ENCODE results near the gene PPP1R15B.

Gene PPP1R15B

GRCh38 chr1:204455831-204456145 is 44.2 kb upstream of the PPP1R15B start:
- H3K9me3 Mint-ChIP-seq = no peaks in the 10 kb centered on the region
- no peak overlapping the region for H3K4me3 Mint-ChIP-seq
- H3K36me3 Mint-ChIP-seq (ENCODE audit: low read depth) = peaks cover 51% of the 10 kb centered on the region
- no peak for DNase-seq
- no peak overlapping the region for H3K27ac Mint-ChIP-seq
- TF ChIP-seq, protein P1, sequence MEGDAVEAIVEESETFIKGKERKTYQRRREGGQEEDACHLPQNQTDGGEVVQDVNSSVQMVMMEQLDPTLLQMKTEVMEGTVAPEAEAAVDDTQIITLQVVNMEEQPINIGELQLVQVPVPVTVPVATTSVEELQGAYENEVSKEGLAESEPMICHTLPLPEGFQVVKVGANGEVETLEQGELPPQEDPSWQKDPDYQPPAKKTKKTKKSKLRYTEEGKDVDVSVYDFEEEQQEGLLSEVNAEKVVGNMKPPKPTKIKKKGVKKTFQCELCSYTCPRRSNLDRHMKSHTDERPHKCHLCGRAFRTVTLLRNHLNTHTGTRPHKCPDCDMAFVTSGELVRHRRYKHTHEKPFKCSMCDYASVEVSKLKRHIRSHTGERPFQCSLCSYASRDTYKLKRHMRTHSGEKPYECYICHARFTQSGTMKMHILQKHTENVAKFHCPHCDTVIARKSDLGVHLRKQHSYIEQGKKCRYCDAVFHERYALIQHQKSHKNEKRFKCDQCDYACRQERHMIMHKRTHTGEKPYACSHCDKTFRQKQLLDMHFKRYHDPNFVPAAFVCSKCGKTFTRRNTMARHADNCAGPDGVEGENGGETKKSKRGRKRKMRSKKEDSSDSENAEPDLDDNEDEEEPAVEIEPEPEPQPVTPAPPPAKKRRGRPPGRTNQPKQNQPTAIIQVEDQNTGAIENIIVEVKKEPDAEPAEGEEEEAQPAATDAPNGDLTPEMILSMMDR (IDR thresholded peaks at IDR 0.05) = no peak
- no peaks in the 10 kb centered on the region for H3K27me3 Mint-ChIP-seq (ENCODE audit: low read depth, poor library complexity)
- peaks cover 70% of the 10 kb centered on the region for H3K4me1 Mint-ChIP-seq

DNA sequence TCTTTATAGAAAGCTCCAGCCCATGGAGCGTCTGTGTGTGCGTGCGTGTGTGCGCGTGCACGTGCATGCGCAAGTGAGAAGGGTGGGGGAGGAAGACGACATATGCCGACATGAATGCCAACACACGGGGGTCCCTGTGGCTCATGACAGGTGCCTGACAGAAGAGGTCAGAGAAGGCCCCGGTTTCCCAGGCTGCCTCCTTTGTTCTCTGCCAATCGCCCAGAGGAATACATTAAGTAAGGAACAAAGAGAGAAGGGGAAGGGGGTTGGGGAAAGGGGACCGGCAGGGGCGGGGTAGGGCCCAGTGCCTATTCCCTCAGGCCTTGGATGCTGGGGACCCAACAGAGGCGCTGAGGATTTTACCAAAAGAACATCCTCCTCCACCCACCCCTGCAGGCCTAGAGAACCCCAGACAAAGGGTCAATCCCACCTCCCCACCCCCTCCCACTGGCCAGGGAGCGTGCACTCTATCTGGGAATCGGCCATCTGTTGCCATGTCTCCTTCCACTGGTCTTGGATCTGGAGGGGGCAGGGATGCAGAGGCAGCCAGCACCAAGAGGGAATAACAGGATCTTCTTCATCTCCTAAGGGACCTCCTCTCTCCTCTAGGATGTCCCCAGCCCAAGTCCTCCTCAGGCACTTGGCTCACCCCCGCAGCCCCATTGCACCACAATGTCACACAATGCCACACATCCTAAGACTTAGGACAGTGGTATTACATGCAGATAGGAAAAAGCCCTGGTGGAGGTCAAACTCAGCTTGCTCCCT is 43.6 kb upstream of the PPP1R15B start:
- peak overlapping the region; percentile 85 for H3K27ac Mint-ChIP-seq
- TF ChIP-seq, protein P1 (IDR thresholded peaks at IDR 0.05) = no peak
- H3K27me3 Mint-ChIP-seq (ENCODE audit: low read depth, poor library complexity) = no peaks in the 10 kb centered on the region
- H3K4me1 Mint-ChIP-seq = peaks cover 69% of the 10 kb centered on the region
- DNase-seq = no peak
- peaks cover 49% of the 10 kb centered on the region for H3K36me3 Mint-ChIP-seq (ENCODE audit: low read depth)
- H3K9me3 Mint-ChIP-seq = no peaks in the 10 kb centered on the region
- no peak overlapping the region for H3K4me3 Mint-ChIP-seq

GRCh38 chr1:204454476-204454875 is 42.9 kb upstream of the PPP1R15B start:
- Mint-ChIP-seq H3K4me1 (peaks cover 70% of the 10 kb centered on the region), H3K36me3 (ENCODE audit: low read depth) (peaks cover 49% of the 10 kb centered on the region), H3K4me3 (no peak overlapping the region)

GRCh38 chr1:204453141-204453772 is 41.6 kb upstream of the PPP1R15B start:
- Mint-ChIP-seq H3K9me3 (no peaks in the 10 kb centered on the region), H3K36me3 (ENCODE audit: low read depth) (peaks cover 50% of the 10 kb centered on the region), H3K4me3 (no peak overlapping the region), H3K27ac (no peak overlapping the region), H3K27me3 (ENCODE audit: low read depth, poor library complexity) (no peaks in the 10 kb centered on the region), H3K4me1 (peaks cover 70% of the 10 kb centered on the region)
- no peak for DNase-seq
- TF ChIP-seq, protein P1 (IDR thresholded peaks at IDR 0.05) = no peak

More at GRCh38 chr1:204454476-204454875, 42.9 kb upstream of the PPP1R15B start:
- TF ChIP-seq, protein P1 (IDR thresholded peaks at IDR 0.05) = no peak
- no peaks in the 10 kb centered on the region for H3K9me3 Mint-ChIP-seq
- DNase-seq = no peak
- no peak overlapping the region for H3K27ac Mint-ChIP-seq
- no peaks in the 10 kb centered on the region for H3K27me3 Mint-ChIP-seq (ENCODE audit: low read depth, poor library complexity)

GRCh38 chr1:204451352-204452124 is 39.9 kb upstream of the PPP1R15B start:
- H3K36me3 Mint-ChIP-seq (ENCODE audit: low read depth) = peaks cover 57% of the 10 kb centered on the region
- TF ChIP-seq, protein P1 (IDR thresholded peaks at IDR 0.05) = no peak
- no peaks in the 10 kb centered on the region for H3K9me3 Mint-ChIP-seq
- H3K27me3 Mint-ChIP-seq (ENCODE audit: low read depth, poor library complexity) = no peaks in the 10 kb centered on the region
- H3K27ac Mint-ChIP-seq = no peak overlapping the region
- peaks cover 70% of the 10 kb centered on the region for H3K4me1 Mint-ChIP-seq
- no peak for DNase-seq
- no peak overlapping the region for H3K4me3 Mint-ChIP-seq

Measured in nephron progenitor cell (in vitro differentiated cells).